Large intestine (tissue), 3 donors: ENCODE measurements around the gene MINDY1. TPM values are rescaled to one million over a fixed set of nuclear protein-coding genes. Genes with fewer than 3 reads are reported as not detected.
A peak's percentile ranks its signal among the peaks of the same experiment; 100 is the strongest.

Source experiments
- DNase-seq, 2 donors: peaks; one replicate each; pipeline versions ENCODE4 v3.0.0 to v3.0.0-alpha.2; 2013
- H3K27ac ChIP-seq: one replicate; pipeline ENCODE4 v1.5.1; 2013; ENCODE audit warnings: low read length
- H3K27me3 ChIP-seq: 2 replicates; pipeline ENCODE4 v1.6.1; 2013; ENCODE audit warnings: low read length; ENCODE audit not compliant: control insufficient read depth, insufficient read depth
- H3K36me3 ChIP-seq: 2 replicates; pipeline ENCODE4 v1.6.1; 2013; ENCODE audit warnings: low read length; ENCODE audit not compliant: control insufficient read depth, insufficient read depth
- H3K4me1 ChIP-seq: one replicate; pipeline ENCODE4 v1.6.1; 2013; ENCODE audit warnings: low read length; ENCODE audit not compliant: control insufficient read depth, insufficient read depth
- H3K4me3 ChIP-seq: one replicate; pipeline ENCODE4 v1.5.1; 2013; ENCODE audit warnings: low read length
- H3K9me3 ChIP-seq: one replicate; pipeline ENCODE4 v1.6.1; 2013; ENCODE audit warnings: mild to moderate bottlenecking, low read depth, low read length, moderate library complexity; ENCODE audit not compliant: control insufficient read depth
- WGBS: methylation state at CpG from one replicate; pipeline ENCODE4 v1.1.5; 2013; ENCODE audit warnings: low lambda C conversion rate; ENCODE audit not compliant: insufficient coverage; 5-methylcytosine and 5-hydroxymethylcytosine counted together
- polyA plus RNA-seq: library from polyadenylated mRNA; unstranded; fragments of 120-200 nt; gene quantifications from one replicate; pipeline ENCODE4 v1.2.1, GENCODE V29; 2013

MINDY1 gene
- polyA plus RNA-seq, 1 donor, result 24.5 TPM

DNA sequence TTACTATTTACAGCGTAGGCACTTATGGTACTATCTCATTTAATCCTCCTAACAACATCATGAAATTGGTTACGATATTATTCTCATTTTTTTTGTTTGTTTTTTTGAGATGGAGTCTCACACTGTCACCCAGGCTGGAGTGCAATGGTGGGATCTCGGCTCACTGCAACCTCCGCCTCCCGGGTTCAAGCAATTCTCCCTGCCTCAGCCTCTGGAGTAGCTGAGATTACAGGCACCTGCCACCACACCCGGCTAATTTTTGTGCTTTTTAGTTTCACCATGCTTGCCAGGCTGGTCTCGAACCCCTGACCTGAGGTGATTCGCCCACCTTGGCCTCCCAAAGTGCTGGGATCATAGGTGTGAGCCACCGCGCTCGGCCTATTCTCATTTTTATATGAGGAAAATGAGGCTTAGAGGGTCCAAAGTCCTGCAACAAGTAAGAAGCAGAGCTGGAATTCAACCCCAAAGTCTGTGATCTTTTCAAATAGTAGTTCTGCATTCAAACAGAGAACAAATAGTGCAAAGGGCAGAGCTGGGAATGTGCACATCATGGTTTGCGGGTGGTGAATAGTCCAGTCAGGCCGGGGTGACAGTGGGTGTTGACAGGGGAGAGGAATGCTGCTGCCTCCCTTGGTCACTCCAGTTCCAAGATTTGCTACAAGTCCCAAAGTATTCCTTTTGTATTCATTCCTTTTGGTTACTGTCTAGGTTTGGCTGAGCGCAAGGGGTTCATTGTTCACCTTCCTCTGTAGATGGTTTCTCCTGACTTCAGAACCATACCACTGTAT, 6.2 kb upstream of the MINDY1 start:
- no peaks in the 10 kb centered on the region for H3K27me3 ChIP-seq
- peak overlapping the region; percentile 80 for H3K27ac ChIP-seq
- H3K36me3 ChIP-seq, result peaks cover 2% of the 10 kb centered on the region
- H3K4me1 ChIP-seq, result peaks cover 45% of the 10 kb centered on the region
- DNase-seq, result peak; percentile 90 to 94
- 87% methylated on average over 3 of the region's 14 CpGs for WGBS
- no peaks in the 10 kb centered on the region for H3K9me3 ChIP-seq
- H3K4me3 ChIP-seq, result no peak overlapping the region

DNA sequence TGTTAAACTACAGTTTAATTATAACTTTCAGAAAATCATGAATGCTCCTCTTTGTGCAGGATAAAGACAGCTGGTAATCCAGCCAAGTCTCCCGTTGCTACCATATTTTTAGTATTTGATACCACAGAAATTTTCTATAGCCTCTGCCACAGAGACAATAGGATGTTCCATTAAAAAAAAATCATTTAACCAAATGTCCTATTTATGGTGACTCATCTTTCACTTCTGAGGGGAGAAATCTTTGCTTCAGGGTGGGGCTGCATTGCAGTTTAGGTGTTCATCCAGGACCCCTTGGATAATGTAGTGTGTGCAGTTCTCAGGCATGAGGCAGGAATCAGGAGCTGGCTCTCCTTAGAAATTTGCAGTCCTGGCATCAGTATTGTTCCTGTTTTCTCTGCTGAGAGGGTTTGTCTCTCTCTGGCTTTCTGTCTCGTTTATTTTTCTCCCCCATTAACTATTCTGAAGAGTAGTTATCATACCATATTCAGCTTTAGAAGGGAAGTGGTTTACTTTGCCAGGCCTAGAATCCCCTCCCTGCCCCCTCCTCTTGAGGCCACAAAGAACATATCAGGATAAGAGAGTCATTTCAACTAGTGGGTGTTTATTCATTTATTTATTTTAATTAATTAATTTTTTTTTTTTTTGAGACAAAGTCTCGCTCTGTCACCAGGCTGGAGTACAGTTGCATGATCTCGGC, 4.6 kb upstream of the MINDY1 start:
- 50% methylated on average over 2 of the region's 4 CpGs for WGBS
- Histone ChIP-seq H3K9me3 (no peaks in the 10 kb centered on the region), H3K36me3 (no peaks in the 10 kb centered on the region), H3K27me3 (no peaks in the 10 kb centered on the region), H3K27ac (no peak overlapping the region), H3K4me3 (no peak overlapping the region), H3K4me1 (peaks cover 55% of the 10 kb centered on the region)
- no peak for DNase-seq

DNA sequence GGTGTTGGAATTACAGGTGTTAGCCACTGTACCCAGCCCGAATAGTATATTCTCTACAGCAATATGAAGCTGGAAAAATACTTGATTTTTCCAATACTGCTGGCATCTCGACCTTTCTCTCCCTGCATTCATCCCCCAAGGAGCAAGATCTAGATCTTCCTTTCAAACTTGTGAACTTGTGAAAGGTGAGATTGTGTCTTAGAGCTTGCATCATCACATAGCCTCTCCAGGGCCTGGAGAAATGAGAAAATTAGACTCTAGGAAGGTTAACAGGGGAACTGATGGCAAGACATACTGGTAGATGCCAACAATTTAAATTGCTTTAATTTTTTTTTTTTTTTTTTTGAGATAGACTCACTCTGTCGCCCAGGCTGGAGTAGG, 3.6 kb upstream of the MINDY1 start:
- H3K4me1 ChIP-seq, result peaks cover 55% of the 10 kb centered on the region
- H3K9me3 ChIP-seq, result no peaks in the 10 kb centered on the region
- H3K36me3 ChIP-seq, result no peaks in the 10 kb centered on the region
- H3K4me3 ChIP-seq, result no peak overlapping the region
- H3K27me3 ChIP-seq, result no peaks in the 10 kb centered on the region
- no peak for DNase-seq
- no peak overlapping the region for H3K27ac ChIP-seq
- WGBS, result no CpG with 5 or more reads among the region's 3 CpGs

DNA sequence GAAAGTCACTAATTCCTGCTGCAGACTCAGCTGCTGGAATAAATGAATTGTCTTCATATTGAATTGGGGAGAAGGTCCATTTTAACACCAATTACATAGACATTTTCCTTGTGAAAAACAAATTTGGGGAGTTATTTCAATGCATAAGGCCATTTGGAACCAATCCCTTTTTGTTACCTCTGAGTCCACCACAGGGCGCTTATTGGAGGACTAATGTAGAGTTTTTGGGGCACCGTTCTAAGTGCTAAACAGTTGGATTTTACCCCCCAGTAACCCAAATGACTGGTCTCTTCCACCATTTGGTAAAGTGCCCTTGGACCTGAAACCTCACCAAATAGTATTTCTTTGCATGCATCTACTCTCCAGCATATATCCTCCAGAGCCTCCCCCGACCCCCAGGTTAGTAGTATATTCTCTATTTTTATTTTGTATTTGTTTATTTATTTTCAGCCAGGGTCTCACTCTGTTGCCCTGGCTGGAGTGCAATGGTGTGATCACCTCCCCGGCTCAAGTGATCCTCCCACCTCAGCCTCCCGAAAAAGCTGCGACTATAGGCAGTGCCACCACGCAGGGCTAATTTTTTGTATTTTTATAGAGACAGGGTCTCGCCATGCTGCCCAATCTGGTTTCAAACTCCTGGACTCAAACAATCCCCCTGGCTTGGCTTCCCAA, 3.1 kb upstream of the MINDY1 start:
- no peaks in the 10 kb centered on the region for H3K27me3 ChIP-seq
- DNase-seq, result no peak
- no CpG with 5 or more reads among the region's 8 CpGs for WGBS
- peaks cover 57% of the 10 kb centered on the region for H3K4me1 ChIP-seq
- H3K9me3 ChIP-seq, result no peaks in the 10 kb centered on the region
- no peaks in the 10 kb centered on the region for H3K36me3 ChIP-seq
- peak overlapping the region; percentile 89 for H3K4me3 ChIP-seq
- H3K27ac ChIP-seq, result peak overlapping the region; percentile 90

DNA sequence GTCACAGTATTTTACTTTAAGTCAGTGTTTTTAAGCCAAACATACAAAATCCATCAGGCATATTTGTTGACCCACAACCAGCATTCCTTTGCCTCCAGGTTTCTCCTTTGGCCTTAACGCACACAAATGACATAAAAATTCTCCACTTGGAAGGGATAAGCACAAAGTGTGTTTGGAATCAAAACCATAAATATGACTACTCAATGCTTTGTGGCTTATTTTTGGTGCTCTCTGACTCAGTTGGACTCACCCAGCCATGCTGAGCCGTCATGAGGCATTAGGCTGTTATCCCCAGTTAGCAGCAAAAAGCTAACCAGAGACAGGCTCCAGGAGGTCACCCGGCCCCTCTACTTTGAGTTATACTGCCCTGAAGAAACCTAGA, 2.5 kb upstream of the MINDY1 start:
- DNase-seq, result no peak
- H3K27me3 ChIP-seq, result no peaks in the 10 kb centered on the region
- no peaks in the 10 kb centered on the region for H3K9me3 ChIP-seq
- H3K4me1 ChIP-seq, result peaks cover 53% of the 10 kb centered on the region
- H3K4me3 ChIP-seq, result peak overlapping the region; percentile 89
- H3K27ac ChIP-seq, result peak overlapping the region; percentile 90
- WGBS, result no CpG with 5 or more reads among the region's 3 CpGs
- no peaks in the 10 kb centered on the region for H3K36me3 ChIP-seq

DNA sequence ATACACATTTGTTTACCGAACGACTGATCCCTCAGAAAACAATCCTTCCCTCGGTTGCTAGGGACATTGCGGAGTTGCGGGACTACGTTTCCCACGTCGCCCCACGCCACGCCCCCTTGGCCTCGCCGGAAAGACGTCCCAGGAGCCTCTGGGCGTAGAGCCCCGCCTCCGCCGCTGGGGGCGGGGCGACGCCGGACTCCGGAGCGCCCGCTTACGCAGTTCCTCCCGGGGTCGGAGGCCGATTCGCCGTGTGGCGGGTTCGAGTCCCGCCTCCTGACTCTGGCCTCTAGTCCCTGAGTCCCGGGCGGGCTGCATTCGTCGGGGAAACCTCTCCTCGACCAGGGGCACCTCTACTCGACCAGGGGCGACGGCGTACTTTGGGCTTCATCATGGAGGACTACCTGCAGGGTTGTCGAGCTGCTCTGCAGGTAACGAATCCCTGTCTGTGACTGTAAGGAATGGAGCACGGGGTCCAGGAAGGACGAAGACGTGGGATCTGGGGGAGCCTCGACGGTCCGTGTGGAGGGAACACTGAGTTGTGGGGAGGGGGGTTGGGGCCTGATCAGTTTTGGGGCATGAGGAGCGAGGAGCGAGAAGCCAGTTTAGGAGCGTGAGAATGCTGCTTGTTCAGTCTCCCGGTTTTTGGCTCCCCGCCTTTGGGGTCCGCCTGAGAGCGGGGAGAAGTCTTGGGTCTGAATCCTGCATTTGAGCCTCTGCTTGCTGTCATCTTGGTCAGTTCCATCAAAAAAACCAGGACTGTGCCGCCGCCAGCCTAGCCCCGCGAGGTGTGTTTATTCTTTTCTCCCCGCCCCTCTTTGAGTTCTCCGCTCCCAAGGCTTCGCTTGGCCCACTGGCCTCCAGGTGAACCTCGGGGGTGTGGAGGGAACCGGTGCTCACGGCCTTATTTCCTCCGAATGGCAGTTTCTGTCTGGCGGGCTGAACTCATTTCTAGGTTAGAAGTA, 1.8 kb upstream of the MINDY1 start, which contains the start of gene PRUNE1:
Gene PRUNE1, plus strand, starts transcription at position 206 of the 962 bp plus-strand sequence. Its CDS starts 184 bp downstream, at position 390.
- Histone ChIP-seq H3K27ac (peak within 1 kb of the TSS; percentile 90), H3K9me3 (no peaks in the 10 kb centered on the region), H3K36me3 (no peaks in the 10 kb centered on the region), H3K4me3 (peak within 1 kb of the TSS; percentile 89), H3K4me1 (peaks cover 46% of the 10 kb centered on the region), H3K27me3 (no peaks in the 10 kb centered on the region)
- DNase-seq, result peak; percentile 98 to 99
- WGBS, result 0% methylated on average over 1 of the region's 69 CpGs

DNA sequence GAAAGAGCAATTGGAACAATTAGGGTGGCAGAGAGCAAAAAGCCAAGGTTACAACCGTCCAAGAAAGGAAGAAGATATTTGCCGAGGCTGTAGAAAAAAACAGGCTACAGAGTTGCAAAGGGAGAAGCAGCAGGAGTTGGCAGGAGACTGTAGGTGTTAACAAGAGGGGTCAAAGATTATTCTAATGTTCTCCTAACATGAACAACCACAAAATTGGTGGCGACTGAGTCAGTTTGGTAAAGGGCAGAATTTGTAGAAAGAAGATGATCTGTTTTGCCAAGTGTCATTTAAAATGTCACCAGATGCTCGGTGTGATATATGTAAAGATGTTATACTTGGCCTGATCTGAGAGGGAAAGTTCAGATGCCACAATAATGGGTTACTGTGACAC, 1.1 kb upstream of the MINDY1 start:
- Histone ChIP-seq H3K4me1 (peaks cover 41% of the 10 kb centered on the region), H3K27me3 (no peaks in the 10 kb centered on the region), H3K9me3 (no peaks in the 10 kb centered on the region), H3K36me3 (no peaks in the 10 kb centered on the region), H3K4me3 (peak overlapping the region; percentile 89), H3K27ac (peak overlapping the region; percentile 90)
- no CpG with 5 or more reads among the region's 4 CpGs for WGBS
- no peak for DNase-seq

DNA sequence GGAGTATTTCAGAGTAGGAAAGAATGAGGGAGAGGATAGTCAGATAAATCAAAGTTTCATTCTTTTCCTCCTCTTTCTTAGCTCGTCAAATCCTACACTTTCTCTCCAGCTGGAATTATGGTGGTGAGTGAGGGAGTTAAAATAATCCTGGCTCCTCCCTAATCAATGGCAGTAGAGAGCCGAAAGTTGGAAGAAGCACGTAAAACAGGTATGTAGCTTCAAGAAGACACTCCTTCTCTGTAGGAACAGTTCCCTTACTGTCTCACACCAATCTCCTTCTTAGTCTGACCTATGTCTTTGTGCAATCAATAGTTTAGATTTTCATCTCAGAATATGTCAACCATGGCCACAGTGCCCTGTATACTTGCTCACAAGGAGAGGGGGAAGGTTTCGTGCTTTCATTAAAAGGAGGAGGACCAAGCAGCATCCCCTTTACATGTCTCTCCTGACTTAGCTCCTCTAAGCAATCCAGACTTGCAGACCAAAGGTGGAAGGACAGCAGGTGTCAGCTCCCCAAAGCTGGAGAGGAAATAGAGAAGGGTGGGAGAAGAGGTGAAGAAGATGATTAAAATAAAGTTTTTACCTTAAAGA, 878 bp downstream of the MINDY1 start:
- Histone ChIP-seq H3K27ac (peak overlapping the region; percentile 90), H3K27me3 (no peaks in the 10 kb centered on the region), H3K4me1 (peaks cover 32% of the 10 kb centered on the region), H3K4me3 (peak overlapping the region; percentile 61), H3K36me3 (peaks cover 16% of the 10 kb centered on the region), H3K9me3 (no peaks in the 10 kb centered on the region)
- no CpG with 5 or more reads among the region's 4 CpGs for WGBS
- peak in 1 of 2 donors; percentile 52 for DNase-seq

DNA sequence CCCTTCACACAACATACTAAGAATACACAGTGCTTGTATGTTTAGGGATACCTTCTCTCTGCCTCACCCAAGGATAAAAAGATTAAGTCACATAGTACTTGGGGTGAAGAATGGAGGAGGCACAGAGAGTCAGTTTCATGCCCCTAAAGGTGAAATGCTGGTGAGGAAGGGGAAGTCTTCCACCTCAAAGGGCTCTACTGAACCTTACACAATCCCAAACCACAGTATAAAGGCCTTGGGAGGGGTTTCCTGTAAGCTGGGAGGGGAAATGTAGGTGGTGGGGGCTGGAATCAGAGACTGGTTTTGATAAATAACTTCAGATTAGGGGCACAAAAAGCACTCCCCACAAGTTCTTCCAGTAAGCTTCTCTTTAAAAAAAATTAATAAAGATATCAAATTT, 3.5 kb downstream of the MINDY1 start:
- Histone ChIP-seq H3K27ac (no peak overlapping the region), H3K4me1 (peaks cover 18% of the 10 kb centered on the region), H3K9me3 (no peaks in the 10 kb centered on the region), H3K36me3 (peaks cover 35% of the 10 kb centered on the region), H3K27me3 (no peaks in the 10 kb centered on the region), H3K4me3 (no peak overlapping the region)
- DNase-seq, result no peak
